Measurements from ENCODE around the gene MRFAP1. TPM values are rescaled to one million over a fixed set of nuclear protein-coding genes. Genes with fewer than 3 reads are reported as not detected.
A peak's percentile ranks its signal among the peaks of the same experiment; 100 is the strongest.
"Not testable (repeated sequence)": the region's sequence is repeated elsewhere in the genome, so short reads cannot be mapped to it uniquely, and the experiment has no call there.

Gene MRFAP1
- total RNA-seq, 1 donor from 2014 or later, result 255 TPM

DNA sequence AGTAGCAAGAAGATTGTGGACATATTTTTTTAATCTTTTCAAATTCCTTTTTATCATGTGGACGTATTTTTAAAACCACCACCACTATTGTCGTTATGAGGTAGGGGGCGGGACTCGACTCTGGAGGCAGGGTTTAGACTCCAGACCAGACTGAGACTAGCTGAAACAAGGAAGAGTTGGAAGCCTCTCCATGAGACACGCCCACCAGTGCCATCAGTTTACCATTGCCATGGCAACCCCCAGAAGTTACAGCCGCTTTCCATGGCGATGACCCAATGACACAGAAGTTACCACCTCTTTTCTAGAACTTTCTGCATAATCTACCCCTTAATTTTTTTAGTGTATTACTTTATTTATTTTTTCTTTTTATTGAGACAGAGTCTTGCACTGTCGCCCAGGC, 8.7 kb downstream of the MRFAP1 start:
- no peak for DNase-seq (ENCODE audit: low read depth)
- Histone ChIP-seq H3K36me3 (ENCODE audit: control insufficient read depth, insufficient read depth, low read length) (no peaks in the 10 kb centered on the region), H3K4me3 (ENCODE audit: low read depth, low read length) (no peak overlapping the region), H3K27me3 (ENCODE audit: control insufficient read depth, insufficient read depth, low read length) (no peaks in the 10 kb centered on the region)
- TF ChIP-seq, protein P1, sequence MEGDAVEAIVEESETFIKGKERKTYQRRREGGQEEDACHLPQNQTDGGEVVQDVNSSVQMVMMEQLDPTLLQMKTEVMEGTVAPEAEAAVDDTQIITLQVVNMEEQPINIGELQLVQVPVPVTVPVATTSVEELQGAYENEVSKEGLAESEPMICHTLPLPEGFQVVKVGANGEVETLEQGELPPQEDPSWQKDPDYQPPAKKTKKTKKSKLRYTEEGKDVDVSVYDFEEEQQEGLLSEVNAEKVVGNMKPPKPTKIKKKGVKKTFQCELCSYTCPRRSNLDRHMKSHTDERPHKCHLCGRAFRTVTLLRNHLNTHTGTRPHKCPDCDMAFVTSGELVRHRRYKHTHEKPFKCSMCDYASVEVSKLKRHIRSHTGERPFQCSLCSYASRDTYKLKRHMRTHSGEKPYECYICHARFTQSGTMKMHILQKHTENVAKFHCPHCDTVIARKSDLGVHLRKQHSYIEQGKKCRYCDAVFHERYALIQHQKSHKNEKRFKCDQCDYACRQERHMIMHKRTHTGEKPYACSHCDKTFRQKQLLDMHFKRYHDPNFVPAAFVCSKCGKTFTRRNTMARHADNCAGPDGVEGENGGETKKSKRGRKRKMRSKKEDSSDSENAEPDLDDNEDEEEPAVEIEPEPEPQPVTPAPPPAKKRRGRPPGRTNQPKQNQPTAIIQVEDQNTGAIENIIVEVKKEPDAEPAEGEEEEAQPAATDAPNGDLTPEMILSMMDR (IDR thresholded peaks at IDR 0.05; ENCODE audit: insufficient read depth, low read length, poor library complexity, severe bottlenecking), result no peak

DNA sequence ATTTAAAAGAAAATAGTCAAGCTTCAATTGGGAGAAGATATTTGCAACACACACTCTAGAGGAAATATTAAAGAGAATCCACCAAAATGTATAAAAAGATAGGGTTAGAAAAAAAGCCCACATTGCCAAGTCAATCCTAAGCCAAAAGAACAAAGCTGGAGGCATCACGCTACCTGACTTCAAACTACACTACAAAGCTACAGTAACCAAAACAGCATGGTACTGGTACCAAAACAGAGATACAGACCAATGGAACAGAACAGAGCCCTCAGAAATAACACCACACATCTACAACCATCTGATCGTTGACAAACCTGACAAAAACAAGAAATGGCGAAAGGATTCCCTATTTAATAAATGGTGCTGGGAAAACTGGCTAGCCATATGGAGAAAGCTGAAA, 13.7 kb downstream of the MRFAP1 start:
- not testable (repeated sequence) for DNase-seq (ENCODE audit: low read depth); H3K36me3 ChIP-seq (ENCODE audit: control insufficient read depth, insufficient read depth, low read length); H3K4me3 ChIP-seq (ENCODE audit: low read depth, low read length); H3K27me3 ChIP-seq (ENCODE audit: control insufficient read depth, insufficient read depth, low read length)

DNA sequence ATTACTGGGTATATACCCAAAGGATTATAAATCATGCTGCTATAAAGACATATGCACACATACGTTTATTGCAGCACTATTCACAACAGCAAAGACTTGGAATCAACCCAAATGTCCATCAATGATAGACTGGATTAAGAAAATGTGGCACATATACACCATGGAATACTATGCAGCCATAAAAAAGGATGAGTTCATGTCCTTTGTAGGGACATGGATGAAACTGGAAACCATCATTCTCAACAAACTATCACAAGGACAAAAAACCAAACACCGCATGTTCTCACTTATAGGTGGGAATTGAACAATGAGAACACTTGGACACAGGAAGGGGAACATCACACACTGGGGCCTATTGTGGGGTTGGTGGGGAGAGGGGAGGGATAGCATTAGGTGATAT, 14.8 kb downstream of the MRFAP1 start:
- DNase-seq (ENCODE audit: low read depth); H3K36me3 ChIP-seq (ENCODE audit: control insufficient read depth, insufficient read depth, low read length); H3K27me3 ChIP-seq (ENCODE audit: control insufficient read depth, insufficient read depth, low read length); H3K4me3 ChIP-seq (ENCODE audit: low read depth, low read length): not testable (repeated sequence)

DNA sequence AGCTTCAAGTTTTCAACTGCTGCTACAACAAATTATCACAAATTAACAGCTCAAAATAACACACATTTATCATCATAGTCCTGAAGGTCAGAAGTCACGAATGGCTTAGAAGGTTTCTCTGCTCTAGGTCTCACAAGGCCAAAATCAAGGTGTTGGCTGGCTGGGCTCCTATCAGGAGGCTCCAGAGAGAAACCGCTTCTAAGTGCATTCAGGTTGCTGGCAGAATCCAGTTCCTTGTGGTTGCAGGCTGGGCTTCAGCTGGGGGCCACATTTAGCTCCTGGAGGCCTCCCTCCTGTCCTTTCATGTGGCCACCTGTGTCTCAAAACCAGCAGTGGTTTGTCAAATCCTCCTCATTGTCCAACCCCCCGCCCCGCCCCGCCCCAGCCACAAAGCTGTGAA, 15.4 kb downstream of the MRFAP1 start:
- no peak for DNase-seq (ENCODE audit: low read depth)
- Histone ChIP-seq H3K36me3 (ENCODE audit: control insufficient read depth, insufficient read depth, low read length) (no peaks in the 10 kb centered on the region), H3K27me3 (ENCODE audit: control insufficient read depth, insufficient read depth, low read length) (no peaks in the 10 kb centered on the region), H3K4me3 (ENCODE audit: low read depth, low read length) (no peak overlapping the region)
- TF ChIP-seq, protein P1 (IDR thresholded peaks at IDR 0.05; ENCODE audit: insufficient read depth, low read length, poor library complexity, severe bottlenecking), result no peak

DNA sequence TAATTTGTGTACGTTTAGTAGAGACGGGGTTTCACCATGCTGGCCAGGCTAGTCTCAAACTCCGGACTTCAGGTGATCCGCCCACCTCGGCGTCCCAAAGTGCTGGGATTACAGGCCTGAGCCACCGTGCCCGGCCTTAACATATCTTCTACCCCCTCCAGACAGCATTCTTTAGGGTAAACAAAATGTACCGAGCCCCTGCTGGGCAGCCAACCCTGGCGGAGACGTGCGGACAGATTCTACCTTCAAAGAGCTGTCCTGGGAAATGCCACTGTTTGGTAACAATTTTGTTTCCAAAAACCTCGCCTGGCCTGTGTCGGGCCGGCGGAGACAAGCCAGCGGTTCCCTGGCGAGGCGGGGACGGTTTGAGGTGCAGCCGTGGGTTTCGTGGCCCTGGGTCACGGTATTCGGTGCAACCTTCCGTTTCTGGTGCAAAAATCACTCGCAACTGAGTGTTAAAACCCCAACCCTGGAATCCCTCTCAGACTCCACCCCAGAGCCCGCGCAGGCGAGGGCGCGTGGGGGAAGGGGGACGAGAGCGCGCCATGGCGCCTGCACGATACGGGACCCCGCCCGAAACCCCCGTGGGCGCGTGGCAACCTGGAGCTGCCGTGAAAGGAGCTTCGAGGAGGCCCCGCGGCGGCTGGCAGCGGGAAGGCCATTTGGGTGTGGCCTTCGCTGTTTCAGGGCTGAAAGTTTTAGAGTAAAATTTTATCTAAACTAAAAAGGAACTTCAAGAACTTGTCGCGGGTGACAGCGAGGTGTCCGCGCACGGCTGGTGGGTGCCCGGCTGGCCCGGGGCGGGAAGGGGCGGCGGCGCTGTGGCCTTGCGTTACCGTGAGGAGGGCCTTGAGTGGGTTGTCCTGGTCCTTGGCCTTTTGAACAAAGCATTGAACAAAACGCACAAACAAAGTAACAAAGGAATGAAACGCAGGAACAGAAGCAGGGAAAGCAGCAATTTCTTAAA, 17.0 kb downstream of the MRFAP1 start:
- DNase-seq (ENCODE audit: low read depth), result no peak
- Histone ChIP-seq H3K4me3 (ENCODE audit: low read depth, low read length) (no peak overlapping the region), H3K27me3 (ENCODE audit: control insufficient read depth, insufficient read depth, low read length) (no peaks in the 10 kb centered on the region), H3K36me3 (ENCODE audit: control insufficient read depth, insufficient read depth, low read length) (no peaks in the 10 kb centered on the region)
- TF ChIP-seq, protein P1 (IDR thresholded peaks at IDR 0.05; ENCODE audit: insufficient read depth, low read length, poor library complexity, severe bottlenecking), result no peak

DNA sequence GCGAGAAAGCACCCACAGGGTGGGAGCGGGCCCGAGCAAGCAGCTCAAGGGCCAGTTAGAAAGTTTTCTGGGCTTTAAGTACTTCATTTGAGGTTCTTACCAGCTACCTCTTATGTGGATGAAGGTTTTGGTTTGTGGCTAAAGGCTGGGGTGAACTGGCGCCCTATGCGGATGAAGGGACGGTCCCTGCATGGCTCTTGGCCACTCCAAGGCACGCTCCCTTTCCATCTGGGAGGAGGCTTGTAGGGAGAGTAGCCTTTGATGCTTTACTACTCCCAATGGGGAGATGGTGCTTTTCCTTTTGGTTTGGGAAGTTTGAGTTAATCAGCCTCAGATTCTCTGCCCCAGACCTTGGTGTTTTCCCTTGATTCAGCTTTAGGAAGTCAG, 17.7 kb downstream of the MRFAP1 start:
- TF ChIP-seq, protein P1 (IDR thresholded peaks at IDR 0.05; ENCODE audit: insufficient read depth, low read length, poor library complexity, severe bottlenecking), result no peak
- Histone ChIP-seq H3K36me3 (ENCODE audit: control insufficient read depth, insufficient read depth, low read length) (no peaks in the 10 kb centered on the region), H3K4me3 (ENCODE audit: low read depth, low read length) (no peak overlapping the region), H3K27me3 (ENCODE audit: control insufficient read depth, insufficient read depth, low read length) (no peaks in the 10 kb centered on the region)
- DNase-seq (ENCODE audit: low read depth), result no peak

DNA sequence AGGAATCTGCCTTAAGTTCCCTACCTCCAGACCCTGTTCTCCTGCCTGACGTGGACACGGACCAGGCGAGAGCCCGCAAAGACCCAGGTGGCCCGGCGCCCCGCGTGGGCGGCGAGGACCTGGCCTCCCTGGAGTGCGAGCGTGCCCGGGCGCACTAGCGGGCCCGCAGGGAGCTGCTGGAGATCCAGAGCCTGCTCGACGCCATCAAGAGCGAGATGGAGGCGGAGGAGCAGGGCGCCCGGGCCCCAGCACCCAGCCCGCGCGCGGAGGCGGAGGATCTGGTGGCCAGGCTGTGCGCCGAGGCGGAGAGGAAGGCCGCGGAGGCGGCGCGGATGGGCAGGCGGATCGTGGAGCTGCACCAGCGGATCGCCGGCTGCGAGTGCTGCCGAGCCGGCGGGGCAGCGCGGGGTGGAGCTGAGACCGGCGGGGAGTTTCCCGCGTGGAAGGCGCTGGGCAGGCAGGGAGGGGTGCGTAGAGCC, 18.2 kb downstream of the MRFAP1 start:
- TF ChIP-seq, protein P1 (IDR thresholded peaks at IDR 0.05; ENCODE audit: insufficient read depth, low read length, poor library complexity, severe bottlenecking), result no peak
- Histone ChIP-seq H3K4me3 (ENCODE audit: low read depth, low read length) (peak overlapping the region; percentile 26), H3K27me3 (ENCODE audit: control insufficient read depth, insufficient read depth, low read length) (peaks cover 4% of the 10 kb centered on the region), H3K36me3 (ENCODE audit: control insufficient read depth, insufficient read depth, low read length) (no peaks in the 10 kb centered on the region)
- no peak for DNase-seq (ENCODE audit: low read depth)
